HS-5 (cell line): ENCODE measurements around the gene KLHL24.
"Not testable (repeated sequence)": the region's sequence is repeated elsewhere in the genome, so short reads cannot be mapped to it uniquely, and the experiment has no call there.

Experiments
- DNase-seq: peaks from one replicate; pipeline ENCODE4 v3.0.0-alpha.2; 2012; ENCODE audit warnings: low read depth

Gene KLHL24

DNA sequence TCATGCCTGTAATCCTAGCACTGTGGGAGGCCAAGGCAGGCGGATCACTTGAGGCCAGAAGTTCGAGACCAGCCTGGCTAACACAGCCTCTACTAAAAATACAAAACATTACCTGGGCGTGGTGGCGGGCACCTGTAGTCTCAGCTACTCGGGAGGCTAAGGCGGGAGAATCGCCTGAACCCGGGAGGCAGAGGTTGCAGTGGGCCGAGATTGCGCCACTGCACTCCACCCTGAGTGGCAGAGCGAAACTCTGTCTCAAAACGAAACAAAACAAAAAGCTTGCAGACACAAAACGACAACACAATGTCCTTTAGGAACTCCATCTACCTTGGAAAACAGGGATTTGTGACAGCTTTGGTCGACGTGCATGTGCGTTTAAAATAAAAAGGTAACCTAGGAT, 716 bp upstream of the KLHL24 start:
- DNase-seq = no peak

DNA sequence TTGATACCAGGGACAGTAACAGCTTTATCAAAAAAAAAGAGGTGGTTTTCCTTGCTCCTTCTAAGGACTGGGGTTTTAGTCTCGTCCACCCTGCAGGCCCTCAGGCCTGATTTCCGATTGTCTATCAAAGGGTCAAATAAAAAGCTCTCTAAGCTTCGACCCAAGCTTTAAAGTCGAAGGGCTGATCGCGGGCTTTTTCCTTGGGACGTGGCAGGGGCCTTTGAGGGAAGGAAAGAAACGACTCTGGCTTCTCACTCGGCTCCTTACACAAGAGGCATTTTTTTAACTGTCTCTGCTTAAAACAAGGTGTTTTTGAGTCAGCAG, 354 bp upstream of the KLHL24 start:
- DNase-seq = no peak

GRCh38 chr3:183636221-183637105, 1.0 kb downstream of the KLHL24 start:
- peak; percentile 84 for DNase-seq

GRCh38 chr3:183637106-183637486, 1.7 kb downstream of the KLHL24 start:
- no peak for DNase-seq

DNA sequence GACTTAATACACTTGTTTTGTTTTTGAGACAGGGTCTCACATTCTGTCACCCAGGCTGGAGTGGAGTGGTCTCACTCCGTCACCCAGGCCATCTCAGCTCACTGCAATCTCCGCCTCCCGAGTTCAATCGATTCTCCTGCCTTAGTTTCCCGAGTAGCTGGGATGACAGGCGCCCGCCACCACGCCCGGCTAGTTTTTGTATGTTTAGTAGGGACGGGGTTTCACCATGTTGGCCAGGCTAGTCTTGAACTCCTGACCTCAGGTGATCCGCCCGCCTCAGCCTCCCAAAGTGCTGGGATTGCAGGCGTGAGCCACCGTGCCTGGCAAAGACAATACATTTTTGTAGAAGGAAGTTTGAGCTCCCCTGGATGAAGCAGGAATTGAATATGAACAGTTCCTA, 2.2 kb downstream of the KLHL24 start:
- not testable (repeated sequence) for DNase-seq

DNA sequence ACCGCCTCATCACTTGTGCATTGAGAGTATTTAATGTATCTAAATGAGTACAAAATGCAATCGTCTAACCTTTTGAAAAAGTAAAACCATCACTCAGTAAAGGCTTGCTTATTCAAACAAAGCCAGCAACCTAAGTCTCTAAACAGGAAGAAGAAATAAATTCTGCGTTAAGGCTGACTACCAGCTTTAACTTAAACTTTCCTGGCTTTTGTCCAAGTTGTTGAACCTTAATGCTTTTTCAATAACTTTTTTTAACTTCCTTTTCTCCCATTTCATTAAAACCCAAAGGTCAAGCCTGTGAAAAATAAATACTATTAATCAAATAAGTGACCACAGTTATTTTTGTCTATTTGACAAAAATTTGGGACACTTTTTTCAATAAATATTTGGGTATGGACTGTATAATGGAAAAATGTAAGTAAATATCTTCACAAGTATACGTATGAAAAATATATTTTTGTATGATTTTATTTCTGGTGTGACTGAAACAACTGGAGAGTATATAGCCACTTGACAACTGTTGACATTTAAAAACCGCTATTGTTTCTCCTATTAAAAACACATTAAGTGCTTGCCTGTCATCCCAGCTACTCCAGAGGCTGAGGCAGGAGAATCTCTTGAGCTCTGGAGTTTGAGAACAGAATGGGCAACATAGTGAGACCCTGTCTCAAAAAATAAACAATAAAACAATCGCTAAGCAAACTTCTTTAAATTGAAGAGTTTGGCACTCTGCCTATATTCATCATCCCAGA, 2.9 kb downstream of the KLHL24 start:
- DNase-seq = no peak

GRCh38 chr3:183640635-183641034, 5.2 kb downstream of the KLHL24 start:
- DNase-seq = not testable (repeated sequence)

DNA sequence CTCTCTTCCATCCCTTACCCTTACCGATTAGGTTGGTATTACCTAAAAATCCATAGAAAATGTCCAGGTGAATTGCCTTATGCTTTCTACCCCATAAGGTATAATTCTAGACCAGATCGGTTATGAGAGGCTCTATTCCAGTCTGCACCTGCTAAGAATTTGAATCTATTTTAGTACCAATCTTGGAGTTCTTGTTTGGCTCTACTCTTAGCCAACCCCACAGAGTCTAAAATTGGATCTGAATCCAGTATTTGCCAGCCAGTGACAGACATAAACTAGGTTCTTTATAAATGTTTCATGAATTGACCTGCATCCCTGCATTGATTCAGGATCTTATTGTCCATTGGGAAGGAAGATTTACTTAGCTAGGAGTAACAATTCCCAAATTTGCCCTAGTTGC, 6.5 kb downstream of the KLHL24 start:
- DNase-seq = no peak

DNA sequence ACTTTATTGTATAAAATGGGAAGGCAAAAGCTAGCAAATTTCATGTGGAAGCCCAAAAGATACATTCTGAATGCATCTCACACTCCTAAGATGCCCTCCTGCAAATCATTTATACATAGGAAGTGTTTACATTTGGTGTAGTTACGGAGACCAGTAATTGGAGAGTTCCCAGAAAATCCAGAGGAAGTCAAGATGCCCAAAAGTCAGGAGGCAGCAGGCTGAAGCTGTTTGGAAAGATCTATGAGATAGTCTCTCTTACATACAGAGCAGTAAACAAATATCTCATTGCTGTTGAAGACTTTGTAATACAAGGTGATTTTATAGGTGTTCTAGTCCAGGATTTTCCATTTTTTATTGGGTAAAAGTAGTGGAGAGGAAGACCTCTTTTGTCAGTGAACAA, 8.8 kb downstream of the KLHL24 start:
- no peak for DNase-seq

DNA sequence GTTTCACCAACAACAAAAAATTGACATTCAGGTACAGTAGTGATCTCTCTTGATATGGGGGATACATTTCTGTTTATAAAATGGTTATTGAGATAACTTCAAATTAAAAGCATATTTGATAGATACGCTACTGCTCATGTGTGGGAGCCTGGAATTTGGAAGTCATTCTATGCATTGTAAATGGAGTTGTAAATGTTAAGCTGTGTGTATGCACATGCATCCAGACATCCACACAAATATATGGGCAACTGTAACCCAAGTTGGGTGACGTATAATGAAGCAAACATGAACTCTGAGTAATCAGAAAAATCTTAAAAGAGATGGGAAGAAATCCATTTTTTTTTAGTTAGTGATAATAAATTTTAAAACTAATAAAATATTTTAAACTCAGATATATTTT, 9.8 kb downstream of the KLHL24 start:
- no peak for DNase-seq

DNA sequence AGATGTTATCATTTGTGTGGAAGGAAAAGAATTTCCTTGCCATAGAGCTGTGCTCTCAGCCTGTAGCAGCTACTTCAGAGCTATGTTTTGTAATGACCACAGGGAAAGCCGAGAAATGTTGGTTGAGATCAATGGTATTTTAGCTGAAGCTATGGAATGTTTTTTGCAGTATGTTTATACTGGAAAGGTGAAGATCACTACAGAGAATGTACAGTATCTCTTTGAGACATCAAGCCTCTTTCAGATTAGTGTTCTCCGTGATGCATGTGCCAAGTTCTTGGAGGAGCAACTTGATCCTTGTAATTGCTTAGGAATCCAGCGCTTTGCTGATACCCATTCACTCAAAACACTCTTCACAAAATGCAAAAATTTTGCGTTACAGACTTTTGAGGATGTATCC, 15.1 kb downstream of the KLHL24 start:
- DNase-seq = no peak

- DNase-seq = no peak
Measured at GRCh38 chr3:183653209-183654064, 18.0 kb downstream of the KLHL24 start.

DNA sequence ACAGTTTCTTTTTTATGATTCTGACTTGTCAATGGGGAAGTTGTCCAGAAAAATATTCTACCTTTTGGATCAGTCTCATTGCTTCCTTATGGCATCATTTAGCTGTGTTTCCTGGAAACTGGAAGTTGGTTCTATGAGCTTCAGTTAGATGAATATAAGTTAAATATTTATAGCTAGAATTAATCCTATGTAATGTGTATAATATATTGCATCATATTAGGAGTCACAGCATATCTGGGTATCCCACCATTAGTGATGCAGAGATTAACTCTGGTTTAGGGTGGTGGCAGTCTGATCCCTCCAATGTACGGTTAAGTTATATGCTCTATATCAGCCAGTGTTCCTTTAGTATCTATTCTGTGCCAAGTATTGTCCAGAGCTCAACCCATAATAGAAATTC, 19.3 kb downstream of the KLHL24 start:
- DNase-seq = no peak

- DNase-seq = no peak
Measured at GRCh38 chr3:183662099-183662498, 26.7 kb downstream of the KLHL24 start.

DNA sequence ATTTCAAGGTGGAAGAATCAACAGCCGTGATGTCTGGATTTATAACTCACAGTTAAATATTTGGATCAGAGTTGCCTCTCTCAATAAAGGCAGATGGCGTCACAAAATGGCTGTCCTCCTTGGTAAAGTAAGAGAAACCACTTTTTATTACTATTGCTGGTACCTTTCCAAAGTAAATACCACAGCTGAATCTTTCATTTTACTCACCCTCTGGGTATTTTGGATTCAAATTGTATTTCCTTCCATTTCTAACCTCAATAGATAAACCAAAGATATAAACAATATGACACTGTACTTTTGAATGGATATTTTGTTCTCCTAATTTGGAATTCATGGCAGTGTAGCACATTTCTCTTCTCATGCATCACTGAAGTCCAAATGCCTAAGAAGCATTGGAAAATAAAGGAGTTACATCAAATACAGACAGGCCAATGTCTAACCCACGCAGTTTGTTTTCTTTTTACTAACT, 29.5 kb downstream of the KLHL24 start:
- DNase-seq = peak; percentile 81

- DNase-seq = no peak
Measured at GRCh38 chr3:183680061-183680460, 44.6 kb downstream of the KLHL24 start.

DNA sequence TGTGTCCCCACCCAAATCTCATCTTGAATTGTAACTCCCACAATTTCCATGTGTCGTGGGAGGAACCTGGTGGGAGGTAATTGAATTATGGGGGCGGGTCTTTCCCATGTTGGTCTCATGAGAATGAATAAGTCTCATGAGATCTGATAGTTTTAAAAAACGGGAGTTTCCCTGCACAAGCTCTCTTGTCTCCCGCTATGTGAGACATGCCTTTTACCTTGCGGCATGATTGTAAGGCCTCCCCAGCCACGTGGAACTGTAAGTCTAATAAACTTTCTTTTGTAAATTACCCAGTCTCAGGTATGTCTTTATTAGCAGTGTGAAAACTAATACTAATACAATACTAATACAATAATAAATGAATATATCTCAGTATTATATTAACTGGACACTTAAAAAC, 52.3 kb downstream of the KLHL24 start:
- DNase-seq = no peak

DNA sequence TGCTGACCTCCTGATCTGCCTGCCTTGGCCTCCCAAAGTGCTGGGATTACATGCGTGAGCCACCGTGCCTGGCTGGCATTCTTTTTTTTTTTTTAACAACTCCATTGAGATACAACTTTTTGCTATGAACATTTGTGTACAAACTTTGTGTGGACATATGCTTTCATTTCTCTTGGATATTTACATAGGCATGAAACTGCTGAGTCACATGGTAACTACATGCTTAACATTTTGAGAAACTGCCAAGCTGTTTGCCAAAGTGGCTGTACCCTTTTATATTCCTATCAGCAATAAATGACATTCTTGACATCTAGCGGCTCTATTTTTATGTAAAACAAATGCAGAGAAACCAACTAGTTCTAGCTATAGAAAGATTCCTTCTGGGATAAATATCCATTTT, 53.5 kb downstream of the KLHL24 start:
- DNase-seq = no peak

DNA sequence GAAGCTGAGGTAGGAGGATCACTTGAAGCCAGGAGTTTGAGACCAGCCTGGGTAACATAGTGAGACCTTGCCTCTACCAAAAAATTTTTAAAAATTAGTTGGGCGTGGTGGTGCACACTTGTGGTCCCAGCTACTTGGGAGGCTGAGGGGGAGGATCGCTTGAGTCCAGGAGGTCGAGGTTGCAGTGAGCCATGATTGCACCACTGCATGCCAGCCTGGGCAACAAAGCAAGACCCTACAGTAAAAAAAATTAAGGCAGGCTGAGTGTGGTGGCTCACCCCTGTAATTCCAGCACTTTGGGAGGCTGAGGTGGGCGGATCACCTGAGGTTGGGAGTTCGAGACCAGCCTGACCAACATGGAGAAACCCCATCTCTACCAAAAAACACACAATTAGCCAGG, 54.2 kb downstream of the KLHL24 start:
- DNase-seq = not testable (repeated sequence)

DNA sequence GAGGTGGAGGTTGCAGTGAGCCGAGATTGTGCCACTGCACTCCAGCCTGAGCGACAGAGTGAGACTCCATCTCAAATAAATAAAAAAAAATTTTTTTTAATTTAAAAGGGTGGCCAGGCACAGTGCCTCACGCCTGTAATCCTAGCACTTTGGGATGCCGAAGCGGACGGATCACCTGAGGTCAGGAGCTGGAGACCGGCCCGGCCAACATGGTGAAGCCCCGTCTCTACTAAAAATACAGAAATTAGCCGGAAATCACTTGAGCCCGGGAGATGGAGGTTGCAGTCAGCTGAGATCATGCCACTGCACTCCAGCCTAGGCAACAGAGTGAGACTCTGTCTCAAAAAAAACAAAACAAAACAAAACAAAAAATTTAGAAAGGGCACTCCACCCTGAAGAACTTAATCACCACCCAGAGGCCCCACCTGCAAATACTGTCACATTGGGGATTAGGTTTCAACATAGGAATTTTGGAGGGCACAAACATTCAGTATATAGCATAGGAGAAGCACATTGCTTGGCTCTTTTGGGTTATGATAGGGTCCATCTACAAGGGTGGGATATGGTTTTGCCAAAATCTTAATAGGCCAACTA, 55.1 kb downstream of the KLHL24 start:
- no peak for DNase-seq

DNA sequence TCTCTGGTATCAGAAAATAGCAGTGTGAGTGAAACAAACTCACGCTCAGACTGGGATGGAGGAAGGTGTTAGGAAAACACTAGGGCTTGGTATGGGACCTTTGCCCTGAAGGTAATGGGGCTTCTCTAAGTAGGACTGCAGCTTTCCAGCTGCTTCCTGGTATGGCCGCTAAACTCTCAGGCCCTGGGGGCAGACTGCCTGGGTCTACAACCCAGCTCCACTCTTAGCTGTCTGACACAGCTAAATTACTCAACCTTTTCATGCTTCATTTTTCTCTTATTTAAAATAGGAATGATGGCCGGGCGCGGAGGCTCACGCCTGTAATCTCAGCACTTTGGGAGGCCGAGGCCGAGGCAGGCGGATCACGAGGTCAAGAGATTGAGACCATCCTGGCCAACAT, 57.0 kb downstream of the KLHL24 start:
- no peak for DNase-seq
